ENCODE measurements around the gene PKHD1. TPM values are rescaled to one million over a fixed set of nuclear protein-coding genes. Genes with fewer than 3 reads are reported as not detected.

PKHD1 gene
- total RNA-seq, 1 donor from 2014 or later = 0.32 TPM

DNA sequence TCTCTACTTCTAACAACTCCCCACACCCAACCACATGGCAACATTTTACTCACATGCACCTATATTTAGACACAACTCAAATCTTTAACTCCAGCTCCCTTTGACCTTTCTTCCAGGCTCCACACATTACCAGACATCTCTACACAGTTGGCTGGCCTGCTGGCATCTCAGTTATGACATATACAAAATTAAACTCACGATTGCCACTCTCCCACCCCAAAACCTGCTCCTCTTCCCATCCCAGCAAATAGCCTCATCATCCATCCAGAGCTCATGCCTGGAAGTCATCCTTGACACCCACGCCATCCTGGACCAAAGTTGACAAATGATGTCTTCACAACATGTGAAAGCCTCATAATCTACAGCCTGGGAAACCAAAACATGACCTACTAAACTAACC is 176.6 kb downstream of the PKHD1 start:
- intact Hi-C loops (cut with DNase I) = no loop called here
- no peak for ATAC-seq
- Histone ChIP-seq H3K9me3 (no peaks in the 10 kb centered on the region), H3K27ac (no peak overlapping the region), H3K27me3 (no peaks in the 10 kb centered on the region), H3K4me1 (no peaks in the 10 kb centered on the region), H3K4me3 (no peak overlapping the region), H3K36me3 (no peaks in the 10 kb centered on the region)
- TF ChIP-seq, protein P1, sequence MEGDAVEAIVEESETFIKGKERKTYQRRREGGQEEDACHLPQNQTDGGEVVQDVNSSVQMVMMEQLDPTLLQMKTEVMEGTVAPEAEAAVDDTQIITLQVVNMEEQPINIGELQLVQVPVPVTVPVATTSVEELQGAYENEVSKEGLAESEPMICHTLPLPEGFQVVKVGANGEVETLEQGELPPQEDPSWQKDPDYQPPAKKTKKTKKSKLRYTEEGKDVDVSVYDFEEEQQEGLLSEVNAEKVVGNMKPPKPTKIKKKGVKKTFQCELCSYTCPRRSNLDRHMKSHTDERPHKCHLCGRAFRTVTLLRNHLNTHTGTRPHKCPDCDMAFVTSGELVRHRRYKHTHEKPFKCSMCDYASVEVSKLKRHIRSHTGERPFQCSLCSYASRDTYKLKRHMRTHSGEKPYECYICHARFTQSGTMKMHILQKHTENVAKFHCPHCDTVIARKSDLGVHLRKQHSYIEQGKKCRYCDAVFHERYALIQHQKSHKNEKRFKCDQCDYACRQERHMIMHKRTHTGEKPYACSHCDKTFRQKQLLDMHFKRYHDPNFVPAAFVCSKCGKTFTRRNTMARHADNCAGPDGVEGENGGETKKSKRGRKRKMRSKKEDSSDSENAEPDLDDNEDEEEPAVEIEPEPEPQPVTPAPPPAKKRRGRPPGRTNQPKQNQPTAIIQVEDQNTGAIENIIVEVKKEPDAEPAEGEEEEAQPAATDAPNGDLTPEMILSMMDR (IDR thresholded peaks at IDR 0.05) = no peak
- DNase-seq = no peak

DNA sequence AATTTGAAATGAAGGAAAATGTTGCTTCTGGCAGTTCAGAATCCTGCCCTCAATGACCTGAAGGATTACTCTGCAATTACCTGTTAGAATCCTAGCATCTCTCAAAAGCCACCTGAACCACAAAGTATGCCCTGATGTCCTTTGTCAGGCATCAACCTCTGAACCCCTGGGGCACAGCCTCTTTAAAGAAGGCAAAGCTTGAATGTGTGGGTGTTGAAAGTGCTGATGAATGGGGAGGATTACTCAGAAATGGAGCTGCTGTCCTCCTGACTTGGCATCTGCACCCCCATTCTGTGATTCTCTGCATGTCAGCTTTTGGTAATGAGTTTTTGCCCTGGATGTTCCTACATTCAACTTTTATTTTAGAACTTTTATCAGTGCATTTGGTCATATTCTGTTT is 179.2 kb downstream of the PKHD1 start:
- TF ChIP-seq, protein P1 (IDR thresholded peaks at IDR 0.05) = no peak
- H3K27ac ChIP-seq = no peak overlapping the region
- no peak for DNase-seq

DNA sequence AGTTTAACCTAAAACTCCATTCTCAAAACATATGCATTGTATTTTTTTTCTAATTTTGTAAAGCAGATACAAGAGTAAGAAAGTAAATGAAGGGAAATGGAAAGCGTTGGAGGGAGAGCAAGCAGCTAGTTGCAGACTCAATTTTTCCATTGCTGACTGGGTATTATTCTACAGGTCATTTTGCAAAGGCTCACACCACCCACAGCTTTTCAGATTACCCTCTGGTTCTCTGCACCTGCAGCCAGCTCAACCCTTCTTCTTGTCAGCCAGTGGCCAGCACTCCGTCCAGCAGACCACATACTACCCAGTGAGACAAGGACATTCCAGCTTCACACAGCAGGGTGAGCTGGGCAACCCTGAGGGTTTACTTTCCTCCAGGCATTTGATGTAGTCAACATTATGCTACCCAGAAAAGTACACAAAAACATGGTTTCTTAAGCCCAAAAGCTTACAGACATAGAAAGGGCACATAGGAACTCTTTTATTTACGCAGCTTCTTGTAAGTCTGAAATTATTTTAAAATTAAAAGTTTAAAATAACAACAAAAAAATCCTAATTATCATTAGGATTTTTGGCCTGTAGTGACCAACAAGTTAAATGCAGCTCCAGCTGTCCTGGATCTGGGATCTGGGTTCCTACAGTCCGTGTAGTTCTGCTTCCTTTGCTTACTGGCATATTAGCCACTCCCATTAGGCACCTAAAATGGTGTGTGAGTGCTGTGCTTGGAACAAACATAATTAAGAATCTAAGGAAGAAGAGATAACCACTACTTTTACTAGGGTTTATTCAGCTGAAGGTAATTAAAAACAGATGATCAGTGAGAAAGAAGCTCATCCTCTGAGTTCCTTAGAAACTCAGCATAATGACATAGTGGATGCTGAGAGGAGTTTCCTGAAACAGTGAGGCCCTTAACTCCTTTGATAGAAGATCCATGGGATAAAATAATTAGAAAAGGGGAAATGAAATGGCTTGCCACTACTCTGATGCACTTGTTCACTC is 185.3 kb downstream of the PKHD1 start:
- Histone ChIP-seq H3K9me3 (no peaks in the 10 kb centered on the region), H3K4me3 (no peak overlapping the region), H3K36me3 (no peaks in the 10 kb centered on the region), H3K27ac (no peak overlapping the region), H3K27me3 (no peaks in the 10 kb centered on the region), H3K4me1 (no peaks in the 10 kb centered on the region)
- no peak for ATAC-seq
- TF ChIP-seq, protein P1 (IDR thresholded peaks at IDR 0.05) = no peak
- intact Hi-C loops (cut with DNase I) = no loop called here
- no peak for DNase-seq

More for the DNA sequence above, 179.2 kb downstream of the PKHD1 start:
- H3K9me3 ChIP-seq = no peaks in the 10 kb centered on the region
- H3K36me3 ChIP-seq = no peaks in the 10 kb centered on the region
- H3K4me3 ChIP-seq = no peak overlapping the region
- H3K4me1 ChIP-seq = no peaks in the 10 kb centered on the region
- no peak for ATAC-seq
- no peaks in the 10 kb centered on the region for H3K27me3 ChIP-seq
- intact Hi-C loops (cut with DNase I) = no loop called here

DNA sequence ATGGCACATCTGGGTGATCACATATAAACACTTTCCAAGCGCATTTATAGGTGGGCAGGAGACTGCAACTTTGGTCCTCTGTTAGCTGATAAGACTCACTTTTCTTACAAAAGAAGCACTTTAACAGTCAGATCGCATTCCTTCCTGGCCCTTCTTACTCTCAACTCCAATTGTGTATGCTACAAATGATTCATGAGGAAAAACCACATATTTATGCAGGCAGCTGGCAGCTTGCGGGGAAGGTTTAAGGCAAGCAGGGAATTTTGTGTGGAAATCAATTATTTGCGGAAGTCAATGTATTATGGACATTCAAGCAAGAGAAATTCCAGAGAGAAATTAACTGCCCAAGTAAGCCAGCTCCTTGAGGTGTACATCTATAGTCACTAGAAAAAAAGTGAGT is 194.0 kb downstream of the PKHD1 start:
- intact Hi-C loops (cut with DNase I) = no loop called here

DNA sequence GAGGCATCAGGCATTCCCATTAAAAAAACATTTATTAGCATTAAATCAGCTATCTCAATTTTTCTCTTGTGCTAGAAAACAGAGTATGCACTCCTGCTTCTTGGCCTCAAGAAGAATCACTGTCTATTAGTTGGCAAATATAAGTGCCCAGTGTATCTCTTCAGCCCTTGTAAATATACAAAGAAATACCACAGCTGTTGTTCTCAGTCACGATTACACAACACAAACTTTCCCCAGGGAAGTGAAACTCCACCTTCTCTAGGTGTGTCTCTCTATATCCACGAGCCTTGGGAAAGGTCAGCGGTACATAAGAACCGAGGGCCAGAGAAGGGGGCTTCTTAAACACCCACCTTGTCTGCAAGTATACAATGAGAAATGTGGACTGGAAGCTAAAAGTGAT is 194.7 kb downstream of the PKHD1 start:
- Histone ChIP-seq H3K27me3 (no peaks in the 10 kb centered on the region), H3K4me3 (no peak overlapping the region), H3K9me3 (no peaks in the 10 kb centered on the region), H3K4me1 (no peaks in the 10 kb centered on the region), H3K36me3 (no peaks in the 10 kb centered on the region), H3K27ac (no peak overlapping the region)
- TF ChIP-seq, protein P1 (IDR thresholded peaks at IDR 0.05) = no peak
- DNase-seq = no peak
- no peak for ATAC-seq
- intact Hi-C loops (cut with DNase I) = no loop called here

More for the DNA sequence above, 194.0 kb downstream of the PKHD1 start:
- Histone ChIP-seq H3K4me1 (no peaks in the 10 kb centered on the region), H3K27me3 (no peaks in the 10 kb centered on the region), H3K36me3 (no peaks in the 10 kb centered on the region), H3K27ac (no peak overlapping the region), H3K4me3 (no peak overlapping the region), H3K9me3 (no peaks in the 10 kb centered on the region)
- TF ChIP-seq, protein P1 (IDR thresholded peaks at IDR 0.05) = no peak
- DNase-seq (no peak), ATAC-seq (no peak)
